ENCODE results near the gene HK1. TPM values are rescaled to one million over a fixed set of nuclear protein-coding genes. Genes with fewer than 3 reads are reported as not detected.

HK1 gene
- total and polyA plus RNA-seq, 2 of the 13 experiments (the other 11 are each of a cell fraction or from before 2014, with no cell fraction given), result 0.29 to 1.5 TPM

GRCh38 chr10:69392481-69393000 lies 114.2 kb downstream of the HK1 start (continued):
- TF ChIP-seq, protein P1, sequence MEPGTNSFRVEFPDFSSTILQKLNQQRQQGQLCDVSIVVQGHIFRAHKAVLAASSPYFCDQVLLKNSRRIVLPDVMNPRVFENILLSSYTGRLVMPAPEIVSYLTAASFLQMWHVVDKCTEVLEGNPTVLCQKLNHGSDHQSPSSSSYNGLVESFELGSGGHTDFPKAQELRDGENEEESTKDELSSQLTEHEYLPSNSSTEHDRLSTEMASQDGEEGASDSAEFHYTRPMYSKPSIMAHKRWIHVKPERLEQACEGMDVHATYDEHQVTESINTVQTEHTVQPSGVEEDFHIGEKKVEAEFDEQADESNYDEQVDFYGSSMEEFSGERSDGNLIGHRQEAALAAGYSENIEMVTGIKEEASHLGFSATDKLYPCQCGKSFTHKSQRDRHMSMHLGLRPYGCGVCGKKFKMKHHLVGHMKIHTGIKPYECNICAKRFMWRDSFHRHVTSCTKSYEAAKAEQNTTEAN (CRISPR knock-in tag; conservative IDR thresholded peaks at IDR 0.05), result no peak
- TF ChIP-seq, protein P2, sequence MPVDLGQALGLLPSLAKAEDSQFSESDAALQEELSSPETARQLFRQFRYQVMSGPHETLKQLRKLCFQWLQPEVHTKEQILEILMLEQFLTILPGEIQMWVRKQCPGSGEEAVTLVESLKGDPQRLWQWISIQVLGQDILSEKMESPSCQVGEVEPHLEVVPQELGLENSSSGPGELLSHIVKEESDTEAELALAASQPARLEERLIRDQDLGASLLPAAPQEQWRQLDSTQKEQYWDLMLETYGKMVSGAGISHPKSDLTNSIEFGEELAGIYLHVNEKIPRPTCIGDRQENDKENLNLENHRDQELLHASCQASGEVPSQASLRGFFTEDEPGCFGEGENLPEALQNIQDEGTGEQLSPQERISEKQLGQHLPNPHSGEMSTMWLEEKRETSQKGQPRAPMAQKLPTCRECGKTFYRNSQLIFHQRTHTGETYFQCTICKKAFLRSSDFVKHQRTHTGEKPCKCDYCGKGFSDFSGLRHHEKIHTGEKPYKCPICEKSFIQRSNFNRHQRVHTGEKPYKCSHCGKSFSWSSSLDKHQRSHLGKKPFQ (CRISPR knock-in tag; IDR thresholded peaks at IDR 0.05; ENCODE audit: insufficient replicate concordance), result peak; percentile 66
- TF ChIP-seq REST (IDR thresholded peaks at IDR 0.05; ENCODE audit: borderline replicate concordance in 1 of 2, low read depth in 1 of 2, low read length in 2 of 2) (no peak), CEBPZ (IDR thresholded peaks at IDR 0.05; ENCODE audit: low read length) (no peak), NFKBIZ (CRISPR knock-in tag; IDR thresholded peaks at IDR 0.05) (no peak), XRCC5 (optimal IDR thresholded peaks at IDR 0.05; ENCODE audit: low read length) (peak; percentile 90), ZMYM4 (CRISPR knock-in tag; IDR thresholded peaks at IDR 0.05) (0 out of 2 replicates have a peak, but pooled peaks have one; percentile 37), ZSCAN5A (CRISPR knock-in tag; IDR thresholded peaks at IDR 0.05; ENCODE audit: borderline replicate concordance) (no peak), PITX1 (CRISPR knock-in tag; IDR thresholded peaks at IDR 0.05) (peak; percentile 39; the same call in 1 of the 2 replicates), NFE2L1 (CRISPR knock-in tag; IDR thresholded peaks at IDR 0.05; ENCODE audit: borderline replicate concordance) (no peak), IRF2 (CRISPR knock-in tag; IDR thresholded peaks at IDR 0.05) (0 out of 2 replicates have a peak, but pooled peaks have one; percentile 37), KDM3A (CRISPR knock-in tag; IDR thresholded peaks at IDR 0.05; ENCODE audit: low read depth) (0 out of 2 replicates have a peak, but pooled peaks have one; percentile 42), HDAC1 (CRISPR knock-in tag; IDR thresholded peaks at IDR 0.05) (no peak), ZNF891 (CRISPR knock-in tag; IDR thresholded peaks at IDR 0.05) (no peak), CHD4 (IDR thresholded peaks at IDR 0.05; ENCODE audit: borderline replicate concordance, low read length) (no peak), DDIT3 (CRISPR knock-in tag; IDR thresholded peaks at IDR 0.05) (no peak), ZNF225 (CRISPR knock-in tag; IDR thresholded peaks at IDR 0.05) (no peak)

Measured in HepG2 (cell line).